SK-N-SH treated with all-trans-retinoic acid at 6 μM for 48 hours (cell line): Measurements from ENCODE around the gene EPN3.

Experiments
- ATAC-seq: fragments of 200-7000 bp; cut with Tn5 transposase; 3 replicates; pipeline ENCODE4 v1.9.1; 2020; ENCODE audit warnings: mild to moderate bottlenecking, moderate library complexity
- ARNTL ChIP-seq: fragments of 450-650 bp; formaldehyde crosslinking; IDR thresholded peaks from 2 replicates; pipeline ENCODE4 v1.5.0; 2020; ENCODE audit warnings: low read depth, mild to moderate bottlenecking, moderate library complexity, borderline replicate concordance
- BACH2 ChIP-seq: fragments of 250-450 bp; sonication (Bioruptor Pico); IDR thresholded peaks from 2 replicates; pipeline ENCODE4 v1.9.0; 2021; ENCODE audit warnings: mild to moderate bottlenecking, borderline replicate concordance
- CSDC2 ChIP-seq: fragments of 250-450 bp; sonication (Bioruptor Pico); IDR thresholded peaks from 2 replicates; pipeline ENCODE4 v1.5.0; 2020; ENCODE audit warnings: mild to moderate bottlenecking, moderate library complexity
- ESRRG ChIP-seq: fragments of 250-450 bp; sonication (Bioruptor Pico); IDR thresholded peaks from 2 replicates; pipeline ENCODE4 v1.6.1; 2021; ENCODE audit warnings: mild to moderate bottlenecking
- GLIS3 ChIP-seq: fragments of 250-450 bp; sonication (Bioruptor Pico); IDR thresholded peaks from 2 replicates; pipeline ENCODE4 v1.5.0; 2020; ENCODE audit warnings: mild to moderate bottlenecking, moderate library complexity
- ISL1 ChIP-seq: fragments of 250-450 bp; sonication (Bioruptor Pico); IDR thresholded peaks from 2 replicates; pipeline ENCODE4 v2.1.2; 2022; ENCODE audit warnings: mild to moderate bottlenecking, moderate library complexity
- OSR1 ChIP-seq: fragments of 250-450 bp; sonication (Bioruptor Pico); IDR thresholded peaks from 2 replicates; pipeline ENCODE4 v1.8.0; 2022; ENCODE audit warnings: moderate library complexity, mild to moderate bottlenecking, inconsistent platforms
- PATZ1 ChIP-seq: fragments of 250-450 bp; sonication (Bioruptor Pico); IDR thresholded peaks from 2 replicates; pipeline ENCODE4 v1.8.0; 2020; ENCODE audit warnings: mild to moderate bottlenecking, moderate library complexity, borderline replicate concordance
- POU6F1 ChIP-seq: fragments of 250-450 bp; sonication (Bioruptor Pico); IDR thresholded peaks from 2 replicates; pipeline ENCODE4 v1.8.0; 2021; ENCODE audit warnings: low read depth, mild to moderate bottlenecking, moderate library complexity, borderline replicate concordance
- PPARA ChIP-seq: fragments of 250-450 bp; sonication (Bioruptor Pico); IDR thresholded peaks from 2 replicates; pipeline ENCODE4 v1.5.0; 2020; ENCODE audit warnings: mild to moderate bottlenecking, borderline replicate concordance
- RARB ChIP-seq: fragments of 250-450 bp; sonication (Bioruptor Pico); IDR thresholded peaks from 2 replicates; pipeline ENCODE4 v1.8.0; 2021; ENCODE audit warnings: mild to moderate bottlenecking, moderate library complexity
- SNAI2 ChIP-seq: fragments of 250-450 bp; sonication (Bioruptor Pico); IDR thresholded peaks from 2 replicates; pipeline ENCODE4 v1.5.0; 2020; ENCODE audit warnings: mild to moderate bottlenecking, moderate library complexity
- TOX ChIP-seq: fragments of 250-450 bp; sonication (Bioruptor Pico); IDR thresholded peaks from 2 replicates; pipeline ENCODE4 v1.8.0; 2021; ENCODE audit warnings: mild to moderate bottlenecking, moderate library complexity, borderline replicate concordance
- TSHZ2 ChIP-seq: fragments of 250-450 bp; sonication (Bioruptor Pico); IDR thresholded peaks from 2 replicates; pipeline ENCODE4 v1.5.0; 2020; ENCODE audit warnings: mild to moderate bottlenecking, moderate library complexity
- ZC3H10 ChIP-seq: fragments of 250-450 bp; sonication (Bioruptor Pico); IDR thresholded peaks from 2 replicates; pipeline ENCODE4 v1.5.1; 2021; ENCODE audit warnings: mild to moderate bottlenecking, moderate library complexity
- ZFP3 ChIP-seq: fragments of 250-450 bp; sonication (Bioruptor Pico); IDR thresholded peaks from 2 replicates; pipeline ENCODE4 v1.5.0; 2020; ENCODE audit warnings: mild to moderate bottlenecking, moderate library complexity
- ZFP30 ChIP-seq: fragments of 450-650 bp; formaldehyde crosslinking; IDR thresholded peaks from 2 replicates; pipeline ENCODE4 v1.5.0; 2022; ENCODE audit warnings: mild to moderate bottlenecking, moderate library complexity
- ZNF565 ChIP-seq: fragments of 450-650 bp; formaldehyde crosslinking; conservative IDR thresholded peaks from 2 replicates; pipeline ENCODE4 v1.5.0; 2020; ENCODE audit warnings: low read depth, mild to moderate bottlenecking, moderate library complexity
- ZNF70 ChIP-seq: fragments of 450-650 bp; formaldehyde crosslinking; IDR thresholded peaks from 2 replicates; pipeline ENCODE4 v1.5.0; 2020; ENCODE audit warnings: mild to moderate bottlenecking, moderate library complexity
- TF ChIP-seq, protein P1 (sequence below): fragments of 250-450 bp; sonication (Bioruptor Pico); IDR thresholded peaks from 2 replicates; pipeline ENCODE4 v1.5.1; 2020; ENCODE audit warnings: low read depth, mild to moderate bottlenecking, moderate library complexity
- TF ChIP-seq, protein P2 (sequence below): fragments of 250-450 bp; sonication (Bioruptor Pico); IDR thresholded peaks from 2 replicates; pipeline ENCODE4 v1.5.1; 2021; ENCODE audit warnings: mild to moderate bottlenecking, moderate library complexity

The EPN3 gene

DNA sequence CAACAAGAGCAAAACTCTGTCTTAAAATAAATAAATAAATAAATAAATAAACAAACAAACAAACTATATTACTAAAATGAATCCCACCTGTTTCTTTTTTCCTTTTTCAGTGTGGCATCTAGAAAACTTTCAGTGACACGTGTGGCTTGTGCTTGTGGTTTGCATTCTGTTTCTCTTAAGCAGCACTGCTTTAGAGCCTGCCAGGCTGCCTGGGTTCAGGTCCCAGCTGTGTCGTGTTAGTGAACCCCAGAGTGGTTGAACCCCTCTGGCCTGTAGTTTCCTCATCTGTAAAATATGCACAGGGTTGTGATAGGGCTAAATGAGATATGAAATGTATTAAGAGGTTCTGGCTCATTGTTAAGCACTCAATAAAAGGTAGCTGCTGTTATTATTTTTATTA lies 12.1 kb upstream of the EPN3 start:
- no peak for TF ChIP-seq GLIS3
- no peak for TF ChIP-seq BACH2 (CRISPR knock-in tag)
- TF ChIP-seq ZNF565 (CRISPR knock-in tag): no peak
- no peak for TF ChIP-seq PATZ1 (CRISPR knock-in tag)
- no peak for TF ChIP-seq OSR1 (CRISPR knock-in tag)
- no peak for TF ChIP-seq ZFP30 (CRISPR knock-in tag)
- no peak for ATAC-seq

DNA sequence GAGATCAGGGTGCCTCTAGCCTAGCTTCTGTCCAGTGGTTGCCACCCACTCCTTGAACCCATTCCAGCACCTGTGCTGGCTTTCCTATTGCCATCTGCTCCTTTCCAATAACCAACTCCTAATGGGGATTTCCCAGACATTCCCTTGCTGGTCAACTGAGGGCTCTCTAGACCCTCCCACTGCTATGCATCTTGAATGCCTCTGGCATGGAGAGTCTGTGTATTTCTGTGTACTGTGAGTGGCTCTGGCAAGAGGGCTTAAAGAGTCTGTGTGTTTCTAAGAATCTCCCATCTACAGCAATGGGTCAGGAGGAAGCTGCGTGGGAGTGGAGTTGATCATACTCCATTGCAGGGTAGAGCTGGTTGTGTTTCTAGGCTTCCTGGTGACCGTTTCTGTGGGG lies 11.0 kb upstream of the EPN3 start:
- no peak for ATAC-seq
- no peak for TF ChIP-seq ZFP30 (CRISPR knock-in tag)
- TF ChIP-seq, protein P1, sequence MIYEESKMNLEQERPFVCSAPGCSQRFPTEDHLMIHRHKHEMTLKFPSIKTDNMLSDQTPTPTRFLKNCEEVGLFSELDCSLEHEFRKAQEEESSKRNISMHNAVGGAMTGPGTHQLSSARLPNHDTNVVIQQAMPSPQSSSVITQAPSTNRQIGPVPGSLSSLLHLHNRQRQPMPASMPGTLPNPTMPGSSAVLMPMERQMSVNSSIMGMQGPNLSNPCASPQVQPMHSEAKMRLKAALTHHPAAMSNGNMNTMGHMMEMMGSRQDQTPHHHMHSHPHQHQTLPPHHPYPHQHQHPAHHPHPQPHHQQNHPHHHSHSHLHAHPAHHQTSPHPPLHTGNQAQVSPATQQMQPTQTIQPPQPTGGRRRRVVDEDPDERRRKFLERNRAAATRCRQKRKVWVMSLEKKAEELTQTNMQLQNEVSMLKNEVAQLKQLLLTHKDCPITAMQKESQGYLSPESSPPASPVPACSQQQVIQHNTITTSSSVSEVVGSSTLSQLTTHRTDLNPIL: no peak
- no peak for TF ChIP-seq BACH2 (CRISPR knock-in tag)
- no peak for TF ChIP-seq ZNF565 (CRISPR knock-in tag)
- TF ChIP-seq TSHZ2: no peak
- no peak for TF ChIP-seq GLIS3
- no peak for TF ChIP-seq ARNTL
- no peak for TF ChIP-seq PPARA
- no peak for TF ChIP-seq PATZ1 (CRISPR knock-in tag)
- no peak for TF ChIP-seq ZFP3 (CRISPR knock-in tag)
- TF ChIP-seq CSDC2: no peak
- TF ChIP-seq, protein P2, sequence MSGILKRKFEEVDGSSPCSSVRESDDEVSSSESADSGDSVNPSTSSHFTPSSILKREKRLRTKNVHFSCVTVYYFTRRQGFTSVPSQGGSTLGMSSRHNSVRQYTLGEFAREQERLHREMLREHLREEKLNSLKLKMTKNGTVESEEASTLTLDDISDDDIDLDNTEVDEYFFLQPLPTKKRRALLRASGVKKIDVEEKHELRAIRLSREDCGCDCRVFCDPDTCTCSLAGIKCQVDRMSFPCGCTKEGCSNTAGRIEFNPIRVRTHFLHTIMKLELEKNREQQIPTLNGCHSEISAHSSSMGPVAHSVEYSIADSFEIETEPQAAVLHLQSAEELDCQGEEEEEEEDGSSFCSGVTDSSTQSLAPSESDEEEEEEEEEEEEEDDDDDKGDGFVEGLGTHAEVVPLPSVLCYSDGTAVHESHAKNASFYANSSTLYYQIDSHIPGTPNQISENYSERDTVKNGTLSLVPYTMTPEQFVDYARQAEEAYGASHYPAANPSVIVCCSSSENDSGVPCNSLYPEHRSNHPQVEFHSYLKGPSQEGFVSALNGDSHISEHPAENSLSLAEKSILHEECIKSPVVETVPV (CRISPR knock-in tag): no peak
- no peak for TF ChIP-seq TOX (CRISPR knock-in tag)
- TF ChIP-seq ISL1 (CRISPR knock-in tag): no peak
- TF ChIP-seq ESRRG (CRISPR knock-in tag): no peak
- no peak for TF ChIP-seq ZNF70 (CRISPR knock-in tag)
- no peak for TF ChIP-seq POU6F1 (CRISPR knock-in tag)
- no peak for TF ChIP-seq ZC3H10
- TF ChIP-seq SNAI2 (CRISPR knock-in tag): no peak
- TF ChIP-seq OSR1 (CRISPR knock-in tag): no peak

DNA sequence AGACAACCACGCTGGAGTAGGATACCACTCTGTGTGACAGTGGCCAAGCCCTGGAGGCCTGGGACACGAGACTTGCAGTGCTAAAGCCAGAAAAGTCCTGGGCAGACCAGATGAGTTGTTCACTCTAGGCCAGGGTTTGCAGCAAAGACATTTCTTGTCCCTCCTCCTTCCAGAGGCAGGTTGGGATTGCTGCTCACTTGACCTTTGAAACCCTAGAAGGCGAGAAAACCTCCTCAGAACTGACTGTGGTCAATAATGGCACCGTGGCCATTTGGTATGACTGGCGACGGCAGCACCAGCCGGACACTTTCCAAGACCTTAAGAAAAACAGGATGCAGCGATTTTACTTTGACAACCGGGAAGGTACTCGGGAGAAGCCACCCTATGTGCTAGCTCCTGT lies 9.8 kb upstream of the EPN3 start:
- no peak for ATAC-seq

More for the DNA sequence above, 9.8 kb upstream of the EPN3 start:
- TF ChIP-seq, protein P1: no peak
- no peak for TF ChIP-seq CSDC2
- no peak for TF ChIP-seq ZFP30 (CRISPR knock-in tag)
- TF ChIP-seq RARB: no peak
- no peak for TF ChIP-seq GLIS3
